Measurements from ENCODE around the gene RAB36.

RAB36 gene

DNA sequence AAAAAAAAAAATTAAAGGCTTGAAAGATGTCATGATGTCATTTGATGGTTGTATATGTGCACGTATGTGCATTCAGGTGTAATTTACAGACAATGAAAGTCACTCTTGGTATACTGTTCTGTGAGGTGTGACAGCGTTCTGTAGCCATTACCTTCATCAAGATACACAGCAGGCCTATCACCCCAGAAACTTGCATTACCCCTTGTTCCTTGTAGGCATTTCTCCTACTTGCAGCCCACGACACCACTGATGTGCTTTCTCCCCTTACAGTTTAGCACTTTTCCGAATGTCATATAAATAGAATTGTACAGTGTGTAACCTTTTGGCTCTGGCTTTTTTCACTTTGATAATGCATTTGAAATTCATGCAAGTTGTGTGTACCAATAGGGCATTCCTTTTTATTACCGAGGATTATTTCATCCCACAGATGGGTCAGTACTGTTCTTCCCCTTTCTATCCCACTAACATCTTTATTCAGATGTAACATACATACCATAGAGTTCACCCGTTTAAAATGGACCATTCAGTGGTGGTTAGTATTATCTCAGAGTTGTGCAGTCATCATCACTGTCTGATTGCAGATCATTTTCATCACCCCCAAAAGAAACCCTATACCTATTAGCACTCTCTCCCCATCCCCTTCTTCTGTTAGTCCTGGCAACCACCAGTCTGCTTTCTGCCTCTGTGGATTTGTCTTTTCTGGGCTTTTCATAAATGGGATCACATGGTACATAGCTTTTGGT is 65.3 kb downstream of the RAB36 start:
- DNase-seq, result no peak

DNA sequence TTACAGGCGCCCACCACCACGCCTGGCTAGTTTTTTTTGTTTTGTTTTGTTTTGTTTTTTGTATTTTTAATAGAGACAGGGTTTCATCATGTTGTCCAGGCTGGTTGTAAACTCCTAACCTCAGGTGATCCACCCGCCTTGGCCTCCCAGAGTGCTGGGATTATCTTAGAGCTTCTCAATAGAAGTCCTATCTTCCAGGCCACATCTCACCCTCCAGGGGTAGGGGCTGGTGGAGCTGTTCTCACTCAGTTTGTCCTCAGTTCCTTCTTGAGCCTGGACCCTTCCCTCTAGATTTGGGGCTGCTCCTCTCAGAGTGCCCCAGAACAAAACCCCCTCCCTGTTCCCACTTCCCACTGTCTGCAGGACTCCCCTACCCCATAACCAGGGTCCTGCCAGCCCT is 66.3 kb downstream of the RAB36 start:
- DNase-seq, result no peak

DNA sequence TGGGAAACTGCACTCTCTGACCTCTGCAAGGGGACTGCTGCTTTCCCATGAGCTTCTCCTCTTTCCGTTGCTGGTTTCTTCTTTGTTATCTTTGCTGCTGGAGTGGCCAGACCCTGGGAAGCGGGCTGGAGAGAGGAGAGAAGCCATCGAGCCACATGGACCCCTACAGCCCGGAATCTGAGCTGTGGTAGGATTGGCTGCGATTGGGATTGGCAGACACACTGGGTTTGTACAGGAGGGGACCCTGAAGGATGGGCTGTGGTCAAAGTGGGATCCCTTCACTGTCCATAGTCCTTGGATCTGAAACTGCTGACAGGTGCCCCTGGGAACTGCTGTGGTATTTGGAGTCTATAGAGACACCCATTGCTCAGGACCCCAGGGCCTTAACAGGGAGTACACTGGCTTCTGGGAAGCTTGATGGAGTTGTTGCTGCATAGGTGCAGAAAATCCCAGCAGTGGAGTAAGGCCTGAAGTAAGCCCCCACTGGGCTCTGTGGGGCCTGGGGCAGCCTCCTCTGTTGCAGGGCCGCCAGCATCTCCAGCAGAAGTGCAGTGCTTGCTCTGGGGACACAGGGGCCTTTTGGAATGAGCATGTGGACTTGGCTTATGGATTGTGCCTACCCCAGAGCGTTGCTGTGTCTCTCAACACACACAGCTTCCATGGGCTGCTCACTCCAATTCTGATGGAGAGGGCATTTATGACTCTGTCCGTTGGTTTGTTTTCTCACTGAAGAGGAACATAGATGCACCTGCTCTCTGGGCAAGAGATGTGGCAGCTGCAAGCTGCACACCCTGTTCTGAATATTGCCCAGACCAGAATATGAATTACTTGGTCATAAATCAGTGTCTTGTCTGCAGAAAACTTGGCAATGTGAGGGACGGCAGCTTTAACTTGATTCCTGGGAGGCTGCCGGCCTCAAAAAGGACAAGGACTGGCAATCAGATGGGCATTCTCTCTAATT is 67.1 kb downstream of the RAB36 start:
- no peak for DNase-seq

DNA sequence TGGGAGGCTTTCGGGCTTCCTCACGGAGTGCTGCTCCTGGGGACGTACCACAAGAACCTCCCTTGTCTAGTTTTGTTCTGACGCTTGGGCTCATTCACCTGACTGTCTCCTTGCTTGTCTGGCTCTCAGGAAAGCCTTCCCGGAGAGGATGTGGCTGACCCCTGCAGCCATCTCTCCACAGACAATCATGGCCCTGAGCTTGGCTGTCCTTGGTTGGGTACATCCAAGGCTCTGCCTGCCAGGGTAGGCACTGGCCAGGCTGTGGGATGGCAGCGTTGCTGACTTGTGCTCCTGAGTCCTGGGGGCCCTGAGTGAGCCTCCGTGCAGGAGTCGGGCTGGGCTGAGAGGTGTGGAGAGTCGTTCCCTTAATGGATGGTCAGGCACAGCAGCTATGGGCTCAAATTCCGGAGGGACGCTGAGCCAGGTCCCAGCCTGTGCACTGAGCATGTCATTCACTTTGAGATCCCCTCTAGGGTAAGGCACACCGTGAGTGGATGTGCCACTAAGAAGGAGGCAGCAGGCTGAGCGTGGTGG is 67.8 kb downstream of the RAB36 start:
- no peak for DNase-seq

DNA sequence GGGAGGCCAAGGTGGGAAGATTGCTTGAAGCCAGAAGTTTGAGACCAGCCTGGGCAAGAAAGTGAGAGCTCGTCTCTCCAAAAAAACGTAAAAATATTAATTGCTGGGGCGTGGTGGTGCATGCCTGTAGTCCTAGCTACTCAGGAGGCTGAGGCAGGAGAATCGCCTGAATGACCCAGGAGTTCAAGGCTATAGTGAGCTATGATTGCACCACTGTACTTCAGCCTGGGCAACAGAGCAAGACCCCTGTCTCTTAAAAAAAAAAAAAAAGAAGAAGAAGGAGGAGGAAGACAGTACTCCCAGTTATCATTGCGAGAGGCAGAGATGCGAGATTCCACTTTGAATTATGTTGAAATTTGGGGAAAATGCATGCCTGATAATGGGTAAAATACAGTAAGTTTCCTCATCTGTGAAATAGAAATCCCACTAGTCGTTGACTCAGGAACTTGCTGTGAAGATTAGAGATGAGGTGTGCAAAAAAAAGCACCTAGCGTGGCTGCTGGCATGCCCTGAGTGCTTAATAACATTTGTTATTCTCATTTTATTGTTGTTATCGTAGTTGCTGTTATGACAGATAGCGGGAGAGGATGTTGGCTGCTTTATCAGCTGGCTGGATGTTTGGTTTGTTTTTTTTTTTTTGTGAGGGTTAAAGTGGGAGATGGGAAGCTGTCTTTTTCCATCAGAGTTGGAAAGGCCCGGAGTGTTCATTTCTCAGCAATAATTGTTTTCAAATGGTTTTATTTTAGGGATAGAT is 68.5 kb downstream of the RAB36 start:
- no peak for DNase-seq
